Measurements from ENCODE around the gene LY6G5C. TPM values are rescaled to one million over a fixed set of nuclear protein-coding genes. Genes with fewer than 3 reads are reported as not detected.

Gene LY6G5C
- total RNA-seq, 1 experiment from 2014 or later, result 0.62 TPM

DNA sequence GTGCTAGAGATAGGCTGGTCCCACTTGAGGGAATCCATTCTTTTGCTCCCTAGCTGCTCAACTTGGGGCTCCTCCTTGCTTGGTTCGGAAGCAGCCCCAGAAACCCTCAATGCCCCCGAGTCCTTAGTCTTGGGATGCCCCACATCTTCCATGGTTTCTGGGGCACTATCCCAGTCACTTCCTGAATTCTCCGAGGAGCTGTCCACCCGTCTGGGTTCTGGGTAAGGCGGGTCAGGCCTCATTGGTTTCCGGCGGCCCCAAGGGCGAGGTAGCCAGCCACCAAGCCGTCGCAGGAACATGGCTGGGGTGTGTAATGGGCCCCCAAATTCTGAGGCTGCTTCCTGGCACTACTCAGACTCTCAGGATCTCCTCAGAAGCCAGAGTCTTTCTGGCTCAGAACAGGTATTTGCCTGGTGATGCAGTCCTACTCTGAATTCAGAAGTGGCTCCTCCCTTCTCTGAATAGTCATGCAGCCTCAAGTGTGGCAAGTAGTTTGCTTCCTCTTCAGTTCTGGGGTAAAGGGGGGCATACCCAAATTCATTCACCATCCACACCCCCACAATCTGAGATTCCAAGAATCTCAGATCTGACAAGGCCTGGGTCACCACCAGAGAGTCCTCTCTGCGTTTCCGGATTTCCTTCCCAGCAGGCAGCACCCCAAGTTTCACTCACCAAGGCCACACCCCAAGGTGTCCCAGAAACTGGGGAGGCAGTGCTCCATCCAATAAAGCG is 21.1 kb downstream of the LY6G5C start:
- ATAC-seq (no peak), DNase-seq (ENCODE audit: low read depth, low spot score) (no peak)
- in situ Hi-C loops (cut with HindIII; ENCODE audit: low pct_unique_long_range_greater_than_20kb, low sequenced_read_pairs), result no loop called here
- CTCF ChIA-PET, result no interaction called here
- Histone ChIP-seq H3K4me1 (ENCODE audit: control insufficient read depth, insufficient read depth, low read length) (peaks cover 31% of the 10 kb centered on the region), H3K4me3 (ENCODE audit: low read depth in 2 of 2, low read length in 2 of 2) (peak overlapping the region; percentile 99), H3K27me3 (ENCODE audit: control insufficient read depth, insufficient read depth, low read length) (no peaks in the 10 kb centered on the region), H3K36me3 (ENCODE audit: control insufficient read depth, insufficient read depth, low read length) (no peaks in the 10 kb centered on the region; the same call in 1 of the 2 replicates), H3K9me3 (ENCODE audit: control insufficient read depth, insufficient read depth, low read depth, low read length) (no peaks in the 10 kb centered on the region), H3K27ac (ENCODE audit: low read length) (peak overlapping the region; percentile 98)
- POLR2A ChIA-PET, result interaction anchor here (2.3 kb wide), 1 partner anchor 7 kb away, joined by 10 read pairs; the partner anchor contains the start of gene BAG6
- BruUV-seq (replicated peaks), result no TSS peak
- intact Hi-C loops (cut with micrococcal nuclease; ENCODE audit: unreplicated experiment), result no loop called here
- TF ChIP-seq TCF7L2 (IDR thresholded peaks at IDR 0.05; ENCODE audit: low read depth, low read length) (no peak), REST (IDR thresholded peaks at IDR 0.05; ENCODE audit: insufficient read depth in 1 of 2, low read depth in 2 of 2, low read length in 1 of 2) (peak; percentile 83)

DNA sequence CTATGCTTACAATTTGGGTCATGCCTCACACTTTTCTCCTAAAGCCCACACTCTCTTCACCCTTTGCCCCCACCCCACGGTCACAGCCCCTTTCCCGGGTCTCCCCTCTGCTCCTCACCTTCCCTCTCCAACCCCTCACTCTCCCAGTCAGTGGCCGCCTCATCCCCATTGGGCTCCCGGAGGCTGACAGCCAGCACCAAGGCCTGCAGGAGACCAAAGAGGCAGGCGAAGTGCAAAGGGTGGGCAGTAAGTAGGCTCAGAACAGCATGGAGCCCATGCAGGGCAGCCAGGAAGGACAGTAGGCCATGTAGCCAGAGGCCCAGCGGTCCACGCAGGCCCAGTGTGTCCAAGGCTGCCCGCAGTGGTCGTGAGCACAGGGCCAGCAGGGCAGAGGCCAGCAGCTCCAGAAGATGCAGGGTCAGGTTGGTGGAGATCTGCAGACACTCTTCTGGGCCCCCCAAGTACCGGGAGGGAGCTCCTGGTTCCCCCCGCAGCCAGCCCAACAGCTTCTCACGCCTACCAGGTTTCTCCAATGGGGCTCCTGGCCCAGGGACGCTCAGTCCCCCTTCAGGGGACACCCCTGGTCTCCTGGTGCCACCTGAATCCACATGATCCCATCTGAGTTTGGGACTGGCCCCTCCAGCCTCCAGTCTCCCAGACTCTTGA is 21.8 kb downstream of the LY6G5C start:
- no TSS peak for BruUV-seq (replicated peaks)
- POLR2A ChIA-PET, result interaction anchor here (0.6 kb wide), 1 partner anchor 65 kb away, joined by 4 read pairs; no protein-coding TSS in a partner anchor

More for the DNA sequence above, 21.8 kb downstream of the LY6G5C start:
- intact Hi-C loops (cut with micrococcal nuclease; ENCODE audit: unreplicated experiment) (no loop called here), in situ Hi-C loops (cut with HindIII; ENCODE audit: low pct_unique_long_range_greater_than_20kb, low sequenced_read_pairs) (no loop called here)
- CTCF ChIA-PET, result no interaction called here
- Histone ChIP-seq H3K9me3 (ENCODE audit: control insufficient read depth, insufficient read depth, low read depth, low read length) (no peaks in the 10 kb centered on the region), H3K27ac (ENCODE audit: low read length) (peak overlapping the region; percentile 98), H3K4me3 (ENCODE audit: low read depth in 2 of 2, low read length in 2 of 2) (peak overlapping the region; percentile 99), H3K36me3 (ENCODE audit: control insufficient read depth, insufficient read depth, low read length) (no peaks in the 10 kb centered on the region; the same call in 1 of the 2 replicates), H3K4me1 (ENCODE audit: control insufficient read depth, insufficient read depth, low read length) (peaks cover 28% of the 10 kb centered on the region), H3K27me3 (ENCODE audit: control insufficient read depth, insufficient read depth, low read length) (no peaks in the 10 kb centered on the region)
- TF ChIP-seq SIN3A (IDR thresholded peaks at IDR 0.05; ENCODE audit: borderline replicate concordance, insufficient read depth, low read depth, low read length) (no peak), TCF7L2 (IDR thresholded peaks at IDR 0.05; ENCODE audit: low read depth, low read length) (no peak), CTCF (IDR thresholded peaks at IDR 0.05) (no peak), REST (IDR thresholded peaks at IDR 0.05; ENCODE audit: insufficient read depth in 1 of 2, low read depth in 2 of 2, low read length in 1 of 2) (no peak), POLR2AphosphoS5 (IDR thresholded peaks at IDR 0.05; ENCODE audit: low read depth, low read length) (no peak)
- no peak for DNase-seq (ENCODE audit: low read depth, low spot score)
- ATAC-seq, result no peak

Data from Panc1 (cell line).